Fibroblast of lung (primary cell): ENCODE data around the gene FADS6. TPM values are rescaled to one million over a fixed set of nuclear protein-coding genes. Genes with fewer than 3 reads are reported as not detected.

Experiments used
- DNase-seq, 2 donors: peaks; one replicate each; pipeline versions ENCODE4 v3.0.0 to v3.0.0-alpha.2; 2010; ENCODE audit warnings: low read depth in 2 of 2
- H2AFZ ChIP-seq: 2 replicates; pipeline ENCODE4 v1.5.1; 2012; ENCODE audit warnings: low read length, control low read depth, inconsistent platforms
- H3K27ac ChIP-seq: 2 replicates; pipeline ENCODE4 v1.5.1; 2011; ENCODE audit warnings: low read length, control low read depth; ENCODE audit not compliant: insufficient read depth
- H3K27me3 ChIP-seq: 2 replicates; pipeline ENCODE4 v1.5.1; 2011; ENCODE audit warnings: mild to moderate bottlenecking, low read length; ENCODE audit not compliant: control insufficient read depth, insufficient read depth
- H3K36me3 ChIP-seq: 2 replicates; pipeline ENCODE4 v1.5.1; 2011; ENCODE audit warnings: low read length; ENCODE audit not compliant: control insufficient read depth, insufficient read depth
- H3K4me1 ChIP-seq: 2 replicates; pipeline ENCODE4 v1.5.1; 2011; ENCODE audit warnings: low read length; ENCODE audit not compliant: control insufficient read depth, insufficient read depth; ENCODE audit errors: extremely low read depth
- H3K4me2 ChIP-seq: 2 replicates; pipeline ENCODE4 v1.5.1; 2011; ENCODE audit warnings: low read length, control low read depth; ENCODE audit not compliant: insufficient read depth; ENCODE audit errors: extremely low read depth
- H3K4me3 ChIP-seq, 4 experiments: fragments of 200-600 bp in 1 of 4; sonication (generic) in 1 of 4; replicated peaks in 1 of 4; 2 replicates each; pipeline ENCODE4 v1.5.1; 2011 to 2016; ENCODE audit warnings: low read length in 4 of 4, low read depth in 3 of 4, mild to moderate bottlenecking in 3 of 4, control low read depth in 2 of 4, inconsistent platforms in 1 of 4, mixed read lengths in 1 of 4; ENCODE audit not compliant: insufficient read depth in 1 of 4; ENCODE audit errors: control extremely low read depth in 1 of 4
- H3K79me2 ChIP-seq: 2 replicates; pipeline ENCODE4 v1.5.1; 2012; ENCODE audit warnings: mild to moderate bottlenecking, low read length, inconsistent platforms; ENCODE audit not compliant: control insufficient read depth, insufficient read depth
- H3K9ac ChIP-seq: 2 replicates; pipeline ENCODE4 v1.5.1; 2011; ENCODE audit warnings: mild to moderate bottlenecking, low read length, control low read depth; ENCODE audit not compliant: insufficient read depth
- H3K9me3 ChIP-seq: 2 replicates; pipeline ENCODE4 v1.5.1; 2012; ENCODE audit warnings: low read depth, low read length; ENCODE audit not compliant: control insufficient read depth, insufficient read depth
- H4K20me1 ChIP-seq: 2 replicates; pipeline ENCODE4 v1.5.1; 2011; ENCODE audit warnings: low read length; ENCODE audit not compliant: control insufficient read depth, insufficient read depth; ENCODE audit errors: extremely low read depth
- CTCF ChIP-seq, 2 donors: IDR thresholded peaks in 1 of 2; conservative IDR thresholded peaks in 1 of 2; 1 replicate in 1 of 2; 2 replicates in 1 of 2; pipeline ENCODE4 v1.5.1; 2011 to 2012; ENCODE audit warnings: low read length in 2 of 2, control low read depth in 1 of 2, inconsistent platforms in 1 of 2, low read depth in 1 of 2, mild to moderate bottlenecking in 1 of 2
- EZH2 ChIP-seq: IDR thresholded peaks from 2 replicates; pipeline ENCODE4 v1.5.1; 2012; ENCODE audit warnings: low read length, control low read depth, mild to moderate bottlenecking; ENCODE audit errors: missing control alignments
- polyA plus RNA-seq, 2 donors: library from polyadenylated mRNA; depleted of rRNA in 1 of 2; stranded (reverse) in 1 of 2; unstranded in 1 of 2; fragments of >200 nt; gene quantifications; 2 replicates each; pipeline ENCODE4 v1.2.1, GENCODE V29; 2011 to 2012; ENCODE audit warnings: missing spikeins in 1 of 2
- total RNA-seq: library from RNA; depleted of rRNA; stranded (reverse); fragments of >200 nt; gene quantifications from 2 replicates; pipeline ENCODE4 v1.2.1, GENCODE V29; 2014

FADS6 gene
- total and polyA plus RNA-seq, 2 donors (not counting 1 experiment from before 2014, with no cell fraction given): not detected

- no peaks in the 10 kb centered on the region for H3K4me1 ChIP-seq
- H3K4me2 ChIP-seq: no peak overlapping the region
- H3K9ac ChIP-seq: no peak overlapping the region
- H3K27ac ChIP-seq: no peak overlapping the region
- TF ChIP-seq CTCF (conservative IDR thresholded peaks at IDR 0.05 in 1 of 2, IDR thresholded peaks at IDR 0.05 in 1 of 2; ENCODE audit: low read depth in 1 of 2, low read length in 2 of 2): no peak
- TF ChIP-seq EZH2: no peak
- H3K27me3 ChIP-seq: peaks cover 47% of the 10 kb centered on the region
- H3K4me3 ChIP-seq: no peak overlapping the region
- H2AFZ ChIP-seq: no peak overlapping the region
- DNase-seq: no peak
- no peaks in the 10 kb centered on the region for H3K79me2 ChIP-seq
- H3K9me3 ChIP-seq: no peaks in the 10 kb centered on the region
- no peaks in the 10 kb centered on the region for H3K36me3 ChIP-seq
- H4K20me1 ChIP-seq: no peaks in the 10 kb centered on the region
Observed at GRCh38 chr17:74851612-74852236, 41.7 kb downstream of the FADS6 start.

GRCh38 chr17:74850914-74851313 lies 42.5 kb downstream of the FADS6 start:
- H3K4me1 ChIP-seq: no peaks in the 10 kb centered on the region
- TF ChIP-seq EZH2 (no peak), CTCF (conservative IDR thresholded peaks at IDR 0.05 in 1 of 2, IDR thresholded peaks at IDR 0.05 in 1 of 2; ENCODE audit: low read depth in 1 of 2, low read length in 2 of 2) (no peak)
- H3K9me3 ChIP-seq: no peaks in the 10 kb centered on the region
- H3K4me3 ChIP-seq: no peak overlapping the region
- H3K4me2 ChIP-seq: no peak overlapping the region
- H3K9ac ChIP-seq: no peak overlapping the region
- H3K79me2 ChIP-seq: no peaks in the 10 kb centered on the region
- no peaks in the 10 kb centered on the region for H3K36me3 ChIP-seq
- H2AFZ ChIP-seq: no peak overlapping the region
- no peak overlapping the region for H3K27ac ChIP-seq
- no peak for DNase-seq
- H3K27me3 ChIP-seq: peaks cover 44% of the 10 kb centered on the region
- no peaks in the 10 kb centered on the region for H4K20me1 ChIP-seq

- no peaks in the 10 kb centered on the region for H3K79me2 ChIP-seq
- H3K4me2 ChIP-seq: no peak overlapping the region
- no peak overlapping the region for H3K27ac ChIP-seq
- H3K4me3 ChIP-seq: no peak overlapping the region
- H4K20me1 ChIP-seq: no peaks in the 10 kb centered on the region
- H3K4me1 ChIP-seq: no peaks in the 10 kb centered on the region
- DNase-seq: no peak
- peaks cover 41% of the 10 kb centered on the region for H3K27me3 ChIP-seq
- no peaks in the 10 kb centered on the region for H3K36me3 ChIP-seq
- TF ChIP-seq EZH2 (no peak), CTCF (conservative IDR thresholded peaks at IDR 0.05 in 1 of 2, IDR thresholded peaks at IDR 0.05 in 1 of 2; ENCODE audit: low read depth in 1 of 2, low read length in 2 of 2) (no peak)
- H3K9me3 ChIP-seq: no peaks in the 10 kb centered on the region
- no peak overlapping the region for H2AFZ ChIP-seq
- no peak overlapping the region for H3K9ac ChIP-seq
Observed at GRCh38 chr17:74850310-74850709, 43.1 kb downstream of the FADS6 start.
